GM12878 (cell line): ENCODE measurements around the gene SLC1A1. TPM values are rescaled to one million over a fixed set of nuclear protein-coding genes. Genes with fewer than 3 reads are reported as not detected.

Source experiments
- ATAC-seq: fragments of 200-7000 bp; cut with Tn5 transposase; 3 replicates; pipeline ENCODE4 v1.9.1; 2020; ENCODE audit warnings: mild to moderate bottlenecking, moderate library complexity
- BruUV-seq: library from RNA; stranded (reverse); fragments of 400-500 nt; replicated peaks from 2 replicates; lab custom pipeline; 2021; lab: Mats Ljungman, UMichigan
- CTCF ChIA-PET: fragments of 300-600 bp; sonication (Branson Sonifier 250); formaldehyde crosslinking; extraction: SDS; loops from one replicate; lab custom pipeline; 2021; ENCODE audit warnings: inconsistent platforms; lab: Yijun Ruan, JAX
- POLR2A ChIA-PET: fragments of 350-600 bp; formaldehyde crosslinking; extraction: SDS; loops from one replicate; lab custom pipeline; 2021; ENCODE audit warnings: inconsistent platforms; lab: Charles Lee
- RAD21 ChIA-PET: fragments of 300-600 bp; sonication (Branson Sonifier 250); formaldehyde crosslinking; loops from one replicate; lab custom pipeline; 2023; ENCODE audit warnings: antibody characterized with exemption; ENCODE audit not compliant: unreplicated experiment; lab: Charles Lee
- SMC1A ChIA-PET: fragments of 300-600 bp; sonication (Branson Sonifier 250); formaldehyde crosslinking; loops from one replicate; lab custom pipeline; 2023; ENCODE audit not compliant: unreplicated experiment, uncharacterized antibody; lab: Charles Lee
- DNase-seq: peaks from one replicate; pipeline ENCODE4 v3.0.0-alpha.2; 2011; ENCODE audit warnings: low read depth, low spot score
- FAIRE-seq: peaks from 3 replicates; lab custom pipeline; 2011; peaks lifted over from hg19 to GRCh38; lab: Jason Lieb, UNC
- H2AFZ ChIP-seq: 2 replicates; pipeline ENCODE4 v1.6.0; 2011; ENCODE audit warnings: low read depth, low read length, control low read depth; ENCODE audit not compliant: control insufficient read depth
- H3K27ac ChIP-seq: 2 replicates; pipeline ENCODE4 v1.5.1; 2011; ENCODE audit warnings: control low read depth; ENCODE audit not compliant: control insufficient read depth, insufficient read depth
- H3K27me3 ChIP-seq, 2 experiments: replicated peaks in 1 of 2; 2 replicates each; pipeline versions ENCODE4 v1.6.0 to v1.6.1; 2011; ENCODE audit warnings: low read length in 1 of 2; ENCODE audit not compliant: control insufficient read depth in 2 of 2, insufficient read depth in 2 of 2
- H3K36me3 ChIP-seq, 2 experiments: 2 replicates each; pipeline ENCODE4 v1.5.1; 2011; ENCODE audit warnings: low read length in 1 of 2; ENCODE audit not compliant: control insufficient read depth in 2 of 2, insufficient read depth in 2 of 2
- H3K4me1 ChIP-seq: 2 replicates; pipeline ENCODE4 v1.6.1; 2011; ENCODE audit warnings: mild to moderate bottlenecking, low read length, moderate library complexity, mixed read lengths; ENCODE audit not compliant: control insufficient read depth, insufficient read depth
- H3K4me2 ChIP-seq: 2 replicates; pipeline ENCODE4 v1.6.0; 2011; ENCODE audit warnings: control low read depth; ENCODE audit not compliant: control insufficient read depth, insufficient read depth
- H3K4me3 ChIP-seq: fragments of 200-600 bp; sonication (generic); 2 replicates; pipeline ENCODE4 v1.5.1; 2016
- H3K79me2 ChIP-seq: 2 replicates; pipeline ENCODE4 v1.6.0; 2011; ENCODE audit warnings: low read length; ENCODE audit not compliant: control insufficient read depth, insufficient read depth
- H3K9ac ChIP-seq: 2 replicates; pipeline ENCODE4 v1.8.0; 2011; ENCODE audit warnings: low read length, control low read depth, mixed read lengths; ENCODE audit not compliant: control insufficient read depth, insufficient read depth
- H3K9me3 ChIP-seq: replicated peaks from 3 replicates; pipeline ENCODE4 v1.5.1; 2011; ENCODE audit warnings: mild to moderate bottlenecking, low read length; ENCODE audit not compliant: control insufficient read depth, insufficient read depth
- H4K20me1 ChIP-seq: 2 replicates; pipeline ENCODE4 v1.6.0; 2011; ENCODE audit not compliant: control insufficient read depth, insufficient read depth
- ESRRA ChIP-seq: IDR thresholded peaks from 2 replicates; pipeline ENCODE4 v1.6.1; 2012; ENCODE audit warnings: mild to moderate bottlenecking, low read length, improper control_type of control experiment
- FOXM1 ChIP-seq: IDR thresholded peaks from 2 replicates; pipeline ENCODE4 v1.6.1; 2012; ENCODE audit warnings: low read depth, mild to moderate bottlenecking, inconsistent platforms, low read length, moderate library complexity
- KLF5 ChIP-seq: fragments of 450-650 bp; IDR thresholded peaks from 2 replicates; pipeline ENCODE4 v1.6.1; 2014; ENCODE audit warnings: mild to moderate bottlenecking; ENCODE audit not compliant: partially characterized antibody
- NBN ChIP-seq: fragments of 450-650 bp; IDR thresholded peaks from 2 replicates; pipeline ENCODE4 v1.6.1; 2016
- NFYA ChIP-seq: IDR thresholded peaks from 2 replicates; pipeline ENCODE4 v1.6.1; 2011; ENCODE audit warnings: low read depth, mild to moderate bottlenecking, low read length, improper control_type of control experiment, borderline replicate concordance
- NFYB ChIP-seq: IDR thresholded peaks from 2 replicates; pipeline ENCODE4 v1.6.1; 2011; ENCODE audit warnings: low read depth, mild to moderate bottlenecking, low read length, improper control_type of control experiment, moderate library complexity; ENCODE audit not compliant: insufficient read depth
- NR2C1 ChIP-seq: fragments of 450-650 bp; IDR thresholded peaks from 2 replicates; pipeline ENCODE4 v1.6.1; 2017; ENCODE audit warnings: antibody characterized with exemption, mild to moderate bottlenecking, moderate library complexity
- NR2C2 ChIP-seq: IDR thresholded peaks from 2 replicates; pipeline ENCODE4 v1.6.1; 2011; ENCODE audit warnings: borderline replicate concordance, low read depth; ENCODE audit not compliant: control insufficient read depth, insufficient read length
- NR2F1 ChIP-seq: fragments of 450-650 bp; conservative IDR thresholded peaks from 2 replicates; pipeline ENCODE4 v1.6.1; 2017; ENCODE audit warnings: mild to moderate bottlenecking
- SREBF1 ChIP-seq: IDR thresholded peaks from 2 replicates; pipeline ENCODE4 v1.6.1; 2012; ENCODE audit warnings: mild to moderate bottlenecking, low read length
- STAT1 ChIP-seq: fragments of 450-650 bp; conservative IDR thresholded peaks from 2 replicates; pipeline ENCODE4 v1.6.1; 2014; ENCODE audit warnings: antibody characterized with exemption, mild to moderate bottlenecking
- ZSCAN29 ChIP-seq: fragments of 450-650 bp; IDR thresholded peaks from 2 replicates; pipeline ENCODE4 v1.6.1; 2017; ENCODE audit warnings: mild to moderate bottlenecking, moderate library complexity
- WGBS: methylation state at CpG from one replicate; pipeline ENCODE4 v1.1.6; 2016; ENCODE audit warnings: low lambda C conversion rate; ENCODE audit not compliant: insufficient replicate concordance, insufficient coverage; ENCODE audit errors: missing lambda C conversion rate; 5-methylcytosine and 5-hydroxymethylcytosine counted together
- in situ Hi-C: fragments of 300-500 bp; cut with MboI; formaldehyde crosslinking; loops from 9 replicates; pipeline ENCODE4 v1.14.3; 2018; ENCODE audit warnings: mixed read lengths
- intact Hi-C: fragments of 100-400 bp; cut with micrococcal nuclease; formaldehyde crosslinking; loops from one replicate; pipeline ENCODE4 v1.14.2; 2022; ENCODE audit not compliant: unreplicated experiment
- polyA plus RNA-seq, 11 experiments: library from polyadenylated mRNA; depleted of rRNA in 4 of 11; unstranded in 6 of 11; stranded (reverse) in 5 of 11; fragments of >200 nt; fragmentation: Nextera tagmentation in 4 of 11; fragmentation: Illumina TruSeq in 1 of 11; extraction: Ambion mirVana in 4 of 11; extraction: Trizol in 1 of 11; gene quantifications; 1 replicate in 1 of 11; 2 replicates in 10 of 11; pipeline versions ENCODE4 v1.2.1 to v1.2.3, GENCODE V29; 2011 to 2016; ENCODE audit warnings: inconsistent platforms in 2 of 11, missing spikeins in 2 of 11, low read depth in 1 of 11
- total RNA-seq, 4 experiments: library from RNA; depleted of rRNA in 3 of 4; stranded (reverse); fragments of >200 nt in 3 of 4; fragmentation: Illumina TruSeq in 1 of 4; extraction: Trizol in 1 of 4; gene quantifications; 2 replicates each; pipeline versions ENCODE4 v1.2.1 to v1.2.3, GENCODE V29; 2013 to 2021
- TF ChIP-seq, protein P1 (sequence below): fragments of 150-350 bp; IDR thresholded peaks from 2 replicates; pipeline ENCODE4 v1.6.1; 2014; ENCODE audit warnings: mild to moderate bottlenecking, low read depth, low read length
- TF ChIP-seq, protein P2 (sequence below): IDR thresholded peaks from 2 replicates; pipeline ENCODE4 v1.6.1; 2011; ENCODE audit warnings: mild to moderate bottlenecking, low read depth, low read length, moderate library complexity; ENCODE audit not compliant: insufficient replicate concordance
- TF ChIP-seq, protein P3 (sequence below): fragments of 450-650 bp; formaldehyde crosslinking; IDR thresholded peaks from 2 replicates; pipeline ENCODE4 v1.4.0; 2020; ENCODE audit warnings: mild to moderate bottlenecking, moderate library complexity
- TF ChIP-seq, protein P4 (sequence below): fragments of 450-650 bp; IDR thresholded peaks from 2 replicates; pipeline ENCODE4 v1.6.1; 2014; ENCODE audit warnings: mild to moderate bottlenecking

Gene SLC1A1
- total and polyA plus RNA-seq, 10 of the 15 experiments (the other 5 are each of a cell fraction or from before 2014, with no cell fraction given), result 4.2 to 24.9 (median 18.3) TPM

DNA sequence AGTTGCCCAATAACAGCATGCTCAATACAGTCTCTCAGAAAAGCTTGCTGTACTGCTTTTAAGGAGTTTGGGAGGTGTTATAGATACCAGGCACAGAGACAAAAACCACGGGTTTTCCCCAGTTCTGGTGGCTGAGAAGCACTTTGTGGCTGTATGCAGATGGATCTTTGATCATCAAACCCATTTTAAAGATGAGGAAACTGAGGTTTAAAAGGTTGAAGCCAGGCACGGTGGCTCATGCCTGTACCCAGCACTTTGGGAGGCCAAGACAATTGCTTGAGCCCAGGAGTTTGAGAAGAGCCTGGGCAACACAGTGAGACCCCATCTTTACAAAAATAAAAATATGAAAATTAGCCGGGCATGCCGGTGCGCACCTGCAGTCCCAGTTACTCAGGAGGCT lies 125.5 kb downstream of the SLC1A1 start:
- H3K9ac ChIP-seq, result no peak overlapping the region
- in situ Hi-C loops (no loop called here), intact Hi-C loops (no loop called here)
- WGBS, result 63% methylated on average over 5 of the region's 5 CpGs
- ChIA-PET SMC1A (no interaction called here), RAD21 (no interaction called here), CTCF (no interaction called here), POLR2A (no interaction called here)
- H3K4me1 ChIP-seq, result peaks cover 6% of the 10 kb centered on the region
- no peaks in the 10 kb centered on the region for H4K20me1 ChIP-seq
- ATAC-seq (no peak), FAIRE-seq (no peak), DNase-seq (no peak)
- BruUV-seq, result no TSS peak
- no peaks in the 10 kb centered on the region for H3K36me3 ChIP-seq
- H2AFZ ChIP-seq, result no peak overlapping the region
- no peak overlapping the region for H3K4me3 ChIP-seq
- H3K79me2 ChIP-seq, result no peaks in the 10 kb centered on the region
- H3K27me3 ChIP-seq, result no peaks in the 10 kb centered on the region
- H3K4me2 ChIP-seq, result no peak overlapping the region
- H3K9me3 ChIP-seq, result no peaks in the 10 kb centered on the region
- H3K27ac ChIP-seq, result no peak overlapping the region
- TF ChIP-seq, protein P1, sequence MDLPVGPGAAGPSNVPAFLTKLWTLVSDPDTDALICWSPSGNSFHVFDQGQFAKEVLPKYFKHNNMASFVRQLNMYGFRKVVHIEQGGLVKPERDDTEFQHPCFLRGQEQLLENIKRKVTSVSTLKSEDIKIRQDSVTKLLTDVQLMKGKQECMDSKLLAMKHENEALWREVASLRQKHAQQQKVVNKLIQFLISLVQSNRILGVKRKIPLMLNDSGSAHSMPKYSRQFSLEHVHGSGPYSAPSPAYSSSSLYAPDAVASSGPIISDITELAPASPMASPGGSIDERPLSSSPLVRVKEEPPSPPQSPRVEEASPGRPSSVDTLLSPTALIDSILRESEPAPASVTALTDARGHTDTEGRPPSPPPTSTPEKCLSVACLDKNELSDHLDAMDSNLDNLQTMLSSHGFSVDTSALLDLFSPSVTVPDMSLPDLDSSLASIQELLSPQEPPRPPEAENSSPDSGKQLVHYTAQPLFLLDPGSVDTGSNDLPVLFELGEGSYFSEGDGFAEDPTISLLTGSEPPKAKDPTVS, result no peak
- TF ChIP-seq NBN (no peak), NR2C2 (no peak), NFYA (no peak), SREBF1 (no peak), STAT1 (no peak), NR2C1 (no peak), NFYB (no peak), KLF5 (no peak), ESRRA (no peak), ZSCAN29 (no peak), FOXM1 (no peak), NR2F1 (no peak)
- TF ChIP-seq, protein P2, sequence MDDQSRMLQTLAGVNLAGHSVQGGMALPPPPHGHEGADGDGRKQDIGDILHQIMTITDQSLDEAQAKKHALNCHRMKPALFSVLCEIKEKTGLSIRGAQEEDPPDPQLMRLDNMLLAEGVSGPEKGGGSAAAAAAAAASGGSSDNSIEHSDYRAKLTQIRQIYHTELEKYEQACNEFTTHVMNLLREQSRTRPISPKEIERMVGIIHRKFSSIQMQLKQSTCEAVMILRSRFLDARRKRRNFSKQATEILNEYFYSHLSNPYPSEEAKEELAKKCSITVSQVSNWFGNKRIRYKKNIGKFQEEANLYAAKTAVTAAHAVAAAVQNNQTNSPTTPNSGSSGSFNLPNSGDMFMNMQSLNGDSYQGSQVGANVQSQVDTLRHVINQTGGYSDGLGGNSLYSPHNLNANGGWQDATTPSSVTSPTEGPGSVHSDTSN, result no peak
- TF ChIP-seq, protein P3, sequence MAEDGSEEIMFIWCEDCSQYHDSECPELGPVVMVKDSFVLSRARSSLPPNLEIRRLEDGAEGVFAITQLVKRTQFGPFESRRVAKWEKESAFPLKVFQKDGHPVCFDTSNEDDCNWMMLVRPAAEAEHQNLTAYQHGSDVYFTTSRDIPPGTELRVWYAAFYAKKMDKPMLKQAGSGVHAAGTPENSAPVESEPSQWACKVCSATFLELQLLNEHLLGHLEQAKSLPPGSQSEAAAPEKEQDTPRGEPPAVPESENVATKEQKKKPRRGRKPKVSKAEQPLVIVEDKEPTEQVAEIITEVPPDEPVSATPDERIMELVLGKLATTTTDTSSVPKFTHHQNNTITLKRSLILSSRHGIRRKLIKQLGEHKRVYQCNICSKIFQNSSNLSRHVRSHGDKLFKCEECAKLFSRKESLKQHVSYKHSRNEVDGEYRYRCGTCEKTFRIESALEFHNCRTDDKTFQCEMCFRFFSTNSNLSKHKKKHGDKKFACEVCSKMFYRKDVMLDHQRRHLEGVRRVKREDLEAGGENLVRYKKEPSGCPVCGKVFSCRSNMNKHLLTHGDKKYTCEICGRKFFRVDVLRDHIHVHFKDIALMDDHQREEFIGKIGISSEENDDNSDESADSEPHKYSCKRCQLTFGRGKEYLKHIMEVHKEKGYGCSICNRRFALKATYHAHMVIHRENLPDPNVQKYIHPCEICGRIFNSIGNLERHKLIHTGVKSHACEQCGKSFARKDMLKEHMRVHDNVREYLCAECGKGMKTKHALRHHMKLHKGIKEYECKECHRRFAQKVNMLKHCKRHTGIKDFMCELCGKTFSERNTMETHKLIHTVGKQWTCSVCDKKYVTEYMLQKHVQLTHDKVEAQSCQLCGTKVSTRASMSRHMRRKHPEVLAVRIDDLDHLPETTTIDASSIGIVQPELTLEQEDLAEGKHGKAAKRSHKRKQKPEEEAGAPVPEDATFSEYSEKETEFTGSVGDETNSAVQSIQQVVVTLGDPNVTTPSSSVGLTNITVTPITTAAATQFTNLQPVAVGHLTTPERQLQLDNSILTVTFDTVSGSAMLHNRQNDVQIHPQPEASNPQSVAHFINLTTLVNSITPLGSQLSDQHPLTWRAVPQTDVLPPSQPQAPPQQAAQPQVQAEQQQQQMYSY (CRISPR knock-in tag), result no peak
- TF ChIP-seq, protein P4, sequence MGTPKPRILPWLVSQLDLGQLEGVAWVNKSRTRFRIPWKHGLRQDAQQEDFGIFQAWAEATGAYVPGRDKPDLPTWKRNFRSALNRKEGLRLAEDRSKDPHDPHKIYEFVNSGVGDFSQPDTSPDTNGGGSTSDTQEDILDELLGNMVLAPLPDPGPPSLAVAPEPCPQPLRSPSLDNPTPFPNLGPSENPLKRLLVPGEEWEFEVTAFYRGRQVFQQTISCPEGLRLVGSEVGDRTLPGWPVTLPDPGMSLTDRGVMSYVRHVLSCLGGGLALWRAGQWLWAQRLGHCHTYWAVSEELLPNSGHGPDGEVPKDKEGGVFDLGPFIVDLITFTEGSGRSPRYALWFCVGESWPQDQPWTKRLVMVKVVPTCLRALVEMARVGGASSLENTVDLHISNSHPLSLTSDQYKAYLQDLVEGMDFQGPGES, result no peak
